ENCODE results near the gene KCNAB2. TPM values are rescaled to one million over a fixed set of nuclear protein-coding genes. Genes with fewer than 3 reads are reported as not detected.

KCNAB2 gene
- total RNA-seq, 2 donors from 2014 or later: 2.0 to 5.5 TPM

DNA sequence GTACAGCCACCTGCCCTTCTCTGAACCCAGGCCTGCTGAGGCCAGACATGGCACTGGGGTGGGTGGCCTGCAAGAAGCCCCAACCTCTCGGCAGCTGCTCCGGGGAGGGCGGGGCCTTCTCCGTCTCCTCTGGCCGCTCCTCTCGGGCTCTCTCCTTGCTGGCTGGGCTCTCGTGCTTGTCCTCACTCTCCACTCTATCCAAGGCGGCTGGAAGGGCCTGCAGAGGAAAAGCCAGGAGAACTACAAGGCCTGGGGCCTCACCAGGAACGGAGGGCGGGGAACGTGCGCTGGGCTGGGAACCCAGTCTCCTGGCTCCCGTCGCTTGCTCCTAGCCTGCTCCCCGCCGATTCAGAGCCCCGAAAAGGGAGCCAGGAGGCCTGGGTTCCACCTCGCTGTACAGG lies 75.3 kb downstream of the KCNAB2 start:
- 84% methylated on average over 17 of the region's 18 CpGs for WGBS

DNA sequence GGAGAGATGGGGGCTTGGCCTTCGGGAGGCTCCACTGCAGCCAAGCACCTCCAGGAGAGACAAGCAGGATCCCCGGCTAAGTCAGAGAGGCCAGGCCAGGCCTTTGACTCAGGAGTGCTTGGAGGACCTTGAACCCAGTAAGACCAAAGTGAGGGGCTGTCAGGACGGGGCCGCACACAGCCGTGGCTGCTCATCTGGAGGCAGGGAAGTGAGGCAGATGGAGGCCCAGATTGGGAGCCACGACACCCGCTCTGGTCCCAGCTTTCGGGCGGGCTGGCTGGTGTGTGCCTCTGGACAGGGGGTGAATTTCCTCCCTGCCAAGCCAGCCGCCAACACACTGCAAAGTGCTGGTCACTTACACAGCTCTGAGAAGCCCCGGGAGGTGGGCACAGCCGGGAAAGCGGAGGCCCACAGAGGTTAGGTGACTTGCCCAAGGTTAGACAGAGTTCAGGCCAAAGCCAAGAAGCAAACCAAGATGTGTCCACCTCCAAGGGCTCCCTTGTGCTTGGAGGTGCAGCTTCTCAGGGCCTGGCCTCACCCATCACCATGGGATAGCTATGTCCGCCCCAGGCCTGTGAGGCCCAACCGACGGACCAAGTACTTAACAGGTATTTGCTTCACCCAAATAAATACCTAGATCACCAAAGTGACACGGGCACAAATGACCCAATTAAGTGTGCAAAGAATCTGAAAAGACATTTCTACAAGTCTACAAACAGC lies 76.1 kb downstream of the KCNAB2 start:
- no peaks in the 10 kb centered on the region for H3K36me3 ChIP-seq
- H3K9me3 ChIP-seq: no peaks in the 10 kb centered on the region
- no peak overlapping the region for H3K27ac ChIP-seq
- no peak overlapping the region for H3K4me3 ChIP-seq
- H3K27me3 ChIP-seq (replicated peaks; ENCODE audit: insufficient read depth): no peaks in the 10 kb centered on the region
- no peak for DNase-seq (ENCODE audit: low spot score)
- no peaks in the 10 kb centered on the region for H3K4me1 ChIP-seq (replicated peaks)
- intact Hi-C loops (cut with DNase I): no loop called here
- whole genome bisulfite sequencing: 92% methylated on average over 17 of the region's 17 CpGs
- TF ChIP-seq POLR2AphosphoS5 (IDR thresholded peaks at IDR 0.05) (no peak), CTCF (IDR thresholded peaks at IDR 0.05) (no peak), POLR2A (IDR thresholded peaks at IDR 0.05) (no peak)

More for the DNA sequence above, 75.3 kb downstream of the KCNAB2 start:
- H3K27ac ChIP-seq: no peak overlapping the region
- DNase-seq (ENCODE audit: low spot score): no peak
- H3K9me3 ChIP-seq: no peaks in the 10 kb centered on the region
- intact Hi-C loops (cut with DNase I): no loop called here
- H3K36me3 ChIP-seq: no peaks in the 10 kb centered on the region
- no peaks in the 10 kb centered on the region for H3K4me1 ChIP-seq (replicated peaks)
- H3K27me3 ChIP-seq (replicated peaks; ENCODE audit: insufficient read depth): no peaks in the 10 kb centered on the region
- H3K4me3 ChIP-seq: no peak overlapping the region
- TF ChIP-seq CTCF (IDR thresholded peaks at IDR 0.05): no peak
- no peak for TF ChIP-seq POLR2AphosphoS5 (IDR thresholded peaks at IDR 0.05)
- TF ChIP-seq POLR2A (IDR thresholded peaks at IDR 0.05): no peak

DNA sequence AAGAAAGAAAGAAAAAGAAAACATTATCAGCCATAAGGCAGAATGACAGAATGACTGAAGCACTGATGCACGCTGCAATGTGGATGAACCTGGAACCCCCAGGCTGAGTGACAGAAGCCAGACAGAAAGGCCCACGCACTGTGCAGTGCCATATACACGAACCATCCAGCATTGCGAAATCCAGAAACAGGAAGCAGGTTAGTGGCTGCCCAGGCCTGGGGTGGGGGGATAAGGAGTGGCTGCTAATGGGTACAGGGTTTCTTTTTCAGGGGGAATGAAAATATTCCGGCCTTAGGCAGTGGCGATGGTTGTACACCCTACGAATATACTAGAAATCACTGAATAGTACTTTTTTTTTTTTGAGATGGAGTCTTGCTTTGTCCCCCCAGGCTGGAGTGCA lies 77.4 kb downstream of the KCNAB2 start:
- H3K4me3 ChIP-seq: no peak overlapping the region
- H3K27me3 ChIP-seq (replicated peaks; ENCODE audit: insufficient read depth): no peaks in the 10 kb centered on the region
- H3K9me3 ChIP-seq: no peaks in the 10 kb centered on the region
- TF ChIP-seq POLR2A (IDR thresholded peaks at IDR 0.05) (no peak), POLR2AphosphoS5 (IDR thresholded peaks at IDR 0.05) (no peak), CTCF (IDR thresholded peaks at IDR 0.05) (no peak)
- H3K27ac ChIP-seq: no peak overlapping the region
- H3K4me1 ChIP-seq (replicated peaks): no peaks in the 10 kb centered on the region
- whole genome bisulfite sequencing: 86% methylated on average over 7 of the region's 7 CpGs
- no peak for DNase-seq (ENCODE audit: low spot score)
- H3K36me3 ChIP-seq: no peaks in the 10 kb centered on the region
- intact Hi-C loops (cut with DNase I): no loop called here

- intact Hi-C loops (cut with DNase I): no loop called here
- 73% methylated on average over 10 of the region's 10 CpGs for WGBS
These were observed 78.1 kb downstream of the KCNAB2 start for GRCh38 chr1:6123816-6124215.

More at GRCh38 chr1:6123816-6124215, 78.1 kb downstream of the KCNAB2 start:
- DNase-seq (ENCODE audit: low spot score): no peak
- Histone ChIP-seq H3K27ac (no peak overlapping the region), H3K36me3 (no peaks in the 10 kb centered on the region), H3K4me1 (replicated peaks) (no peaks in the 10 kb centered on the region), H3K9me3 (no peaks in the 10 kb centered on the region), H3K4me3 (no peak overlapping the region), H3K27me3 (replicated peaks; ENCODE audit: insufficient read depth) (no peaks in the 10 kb centered on the region)
- TF ChIP-seq POLR2AphosphoS5 (IDR thresholded peaks at IDR 0.05) (no peak), CTCF (IDR thresholded peaks at IDR 0.05) (no peak), POLR2A (IDR thresholded peaks at IDR 0.05) (no peak)

Data from prostate gland (tissue), 2 donors.